OCI-LY7 (cell line): ENCODE data around the gene ARTN.

ENCODE experiments used
- EZH2phosphoT487 ChIP-seq: fragments of 200-600 bp; sonication (generic); IDR thresholded peaks from 2 replicates; pipeline ENCODE4 v1.6.1; 2018; ENCODE audit warnings: low read depth, borderline replicate concordance, mild to moderate bottlenecking, mixed run types, antibody characterized with exemption, low read length, moderate library complexity, mixed read lengths
- TF ChIP-seq, protein P1 (sequence below): fragments of 200-600 bp; sonication (generic); conservative IDR thresholded peaks from 2 replicates; pipeline ENCODE4 v1.5.1; 2014; ENCODE audit warnings: mild to moderate bottlenecking, antibody characterized with exemption, low read length, moderate library complexity, mixed read lengths

DNA sequence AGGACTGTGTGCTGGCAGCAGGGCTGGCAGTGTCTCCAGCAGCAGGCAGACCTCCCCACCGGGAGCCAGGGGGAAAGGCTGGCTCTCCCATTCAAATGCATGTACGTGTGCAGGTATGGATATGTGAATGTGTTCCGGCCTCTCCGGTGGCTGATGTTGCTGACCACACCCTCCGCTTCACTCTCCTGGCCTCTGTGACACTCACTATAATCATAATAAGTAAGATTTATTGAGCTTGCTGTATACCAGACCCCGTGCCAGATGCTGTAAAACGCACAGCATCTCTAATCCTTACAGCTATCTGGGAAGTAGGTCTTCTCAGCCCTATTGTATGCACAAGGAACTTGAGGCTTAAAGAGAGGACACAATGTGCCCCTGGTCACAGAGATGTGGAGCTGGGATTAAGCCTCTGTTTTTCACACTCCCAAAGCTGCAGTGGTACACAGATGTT, 20.5 kb upstream of the ARTN start:
- TF ChIP-seq, protein P1, sequence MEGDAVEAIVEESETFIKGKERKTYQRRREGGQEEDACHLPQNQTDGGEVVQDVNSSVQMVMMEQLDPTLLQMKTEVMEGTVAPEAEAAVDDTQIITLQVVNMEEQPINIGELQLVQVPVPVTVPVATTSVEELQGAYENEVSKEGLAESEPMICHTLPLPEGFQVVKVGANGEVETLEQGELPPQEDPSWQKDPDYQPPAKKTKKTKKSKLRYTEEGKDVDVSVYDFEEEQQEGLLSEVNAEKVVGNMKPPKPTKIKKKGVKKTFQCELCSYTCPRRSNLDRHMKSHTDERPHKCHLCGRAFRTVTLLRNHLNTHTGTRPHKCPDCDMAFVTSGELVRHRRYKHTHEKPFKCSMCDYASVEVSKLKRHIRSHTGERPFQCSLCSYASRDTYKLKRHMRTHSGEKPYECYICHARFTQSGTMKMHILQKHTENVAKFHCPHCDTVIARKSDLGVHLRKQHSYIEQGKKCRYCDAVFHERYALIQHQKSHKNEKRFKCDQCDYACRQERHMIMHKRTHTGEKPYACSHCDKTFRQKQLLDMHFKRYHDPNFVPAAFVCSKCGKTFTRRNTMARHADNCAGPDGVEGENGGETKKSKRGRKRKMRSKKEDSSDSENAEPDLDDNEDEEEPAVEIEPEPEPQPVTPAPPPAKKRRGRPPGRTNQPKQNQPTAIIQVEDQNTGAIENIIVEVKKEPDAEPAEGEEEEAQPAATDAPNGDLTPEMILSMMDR: no peak
- TF ChIP-seq EZH2phosphoT487: no peak
